Lung microvascular endothelial cell (primary cell): ENCODE results near the gene SYNE1. TPM values are rescaled to one million over a fixed set of nuclear protein-coding genes. Genes with fewer than 3 reads are reported as not detected.
"Not testable (repeated sequence)": the region's sequence is repeated elsewhere in the genome, so short reads cannot be mapped to it uniquely, and the experiment has no call there.

Experiments
- DNase-seq, 2 donors: peaks; one replicate each; pipeline versions ENCODE4 v3.0.0 to v3.0.0-alpha.2; 2010; ENCODE audit warnings: low read depth in 2 of 2
- total RNA-seq: library from RNA; depleted of rRNA; stranded (reverse); fragments of >200 nt; gene quantifications from 2 replicates; pipeline ENCODE4 v1.2.1, GENCODE V29; 2014

SYNE1 gene
- total RNA-seq, 1 donor from 2014 or later = 44.8 TPM

- DNase-seq = no peak
Measured at GRCh38 chr6:152155792-152156191, 481.4 kb downstream of the SYNE1 start.

GRCh38 chr6:152154559-152155356 is 482.4 kb downstream of the SYNE1 start:
- no peak for DNase-seq

- no peak for DNase-seq
Measured at GRCh38 chr6:152151920-152152319, 485.2 kb downstream of the SYNE1 start.

- no peak for DNase-seq
Measured at GRCh38 chr6:152150196-152150595, 487.0 kb downstream of the SYNE1 start.

GRCh38 chr6:152148412-152148811 is 488.8 kb downstream of the SYNE1 start:
- no peak for DNase-seq

GRCh38 chr6:152147269-152147668 is 489.9 kb downstream of the SYNE1 start:
- DNase-seq = no peak

DNA sequence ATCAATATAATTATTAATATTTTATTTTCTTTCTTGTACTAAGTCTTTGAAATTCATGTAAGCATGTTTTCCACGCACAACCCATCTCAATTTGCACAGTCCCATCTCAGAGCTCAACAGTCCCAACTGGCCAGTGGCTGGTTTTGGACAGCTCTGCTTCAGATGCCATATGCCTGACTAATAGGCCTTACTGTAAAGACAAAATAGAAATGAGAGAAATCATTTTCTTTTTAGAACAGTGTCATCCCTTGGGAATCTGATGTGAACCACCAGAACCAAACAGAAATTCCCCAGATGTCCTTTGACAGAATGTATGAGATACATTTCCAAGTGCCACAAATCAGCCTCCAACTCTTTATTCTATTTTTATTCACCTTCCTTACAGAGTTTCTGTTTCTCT is 490.8 kb downstream of the SYNE1 start:
- DNase-seq = no peak

DNA sequence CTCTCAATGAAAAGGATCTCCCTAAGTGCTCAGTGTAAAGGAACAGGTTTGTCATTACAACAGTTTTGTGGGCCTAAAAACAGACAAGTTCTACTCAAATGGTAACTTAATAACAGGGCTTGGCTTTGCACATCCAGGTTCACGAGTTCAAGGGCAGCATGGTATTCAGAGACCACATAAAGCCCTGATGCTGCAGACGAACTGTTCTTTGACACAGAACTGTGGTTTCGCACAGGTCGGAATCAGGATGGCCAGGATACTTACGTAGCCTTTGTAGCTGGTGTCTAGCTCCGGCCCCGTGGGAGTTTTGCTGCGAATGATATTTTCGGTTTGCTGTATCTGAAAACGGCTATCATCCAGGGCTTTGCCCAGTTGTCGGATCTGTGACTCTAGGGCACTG is 493.8 kb downstream of the SYNE1 start:
- no peak for DNase-seq

DNA sequence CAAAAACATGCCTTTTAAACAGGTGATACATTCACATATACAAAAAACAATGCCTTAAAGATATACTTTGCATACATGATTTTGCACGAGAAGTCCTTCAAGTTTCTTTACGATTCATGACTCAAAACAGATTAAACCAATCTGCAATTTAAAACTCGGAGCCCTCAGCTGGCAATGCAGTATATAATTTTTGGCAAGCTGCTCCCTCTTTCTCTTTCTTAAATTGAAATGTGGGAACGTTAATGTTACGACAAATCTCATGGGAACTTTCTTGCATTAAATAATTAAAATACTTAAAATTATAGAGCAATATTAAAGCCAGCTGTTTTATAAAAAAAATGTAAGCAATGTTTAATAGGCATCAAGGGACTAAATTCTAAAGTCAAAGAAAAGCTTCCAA is 495.1 kb downstream of the SYNE1 start:
- no peak for DNase-seq

- DNase-seq = not testable (repeated sequence)
Measured at GRCh38 chr6:152138344-152138743, 498.8 kb downstream of the SYNE1 start.

GRCh38 chr6:152136449-152136825 is 500.7 kb downstream of the SYNE1 start:
- DNase-seq = peak in 1 of 2 donors; percentile 68

DNA sequence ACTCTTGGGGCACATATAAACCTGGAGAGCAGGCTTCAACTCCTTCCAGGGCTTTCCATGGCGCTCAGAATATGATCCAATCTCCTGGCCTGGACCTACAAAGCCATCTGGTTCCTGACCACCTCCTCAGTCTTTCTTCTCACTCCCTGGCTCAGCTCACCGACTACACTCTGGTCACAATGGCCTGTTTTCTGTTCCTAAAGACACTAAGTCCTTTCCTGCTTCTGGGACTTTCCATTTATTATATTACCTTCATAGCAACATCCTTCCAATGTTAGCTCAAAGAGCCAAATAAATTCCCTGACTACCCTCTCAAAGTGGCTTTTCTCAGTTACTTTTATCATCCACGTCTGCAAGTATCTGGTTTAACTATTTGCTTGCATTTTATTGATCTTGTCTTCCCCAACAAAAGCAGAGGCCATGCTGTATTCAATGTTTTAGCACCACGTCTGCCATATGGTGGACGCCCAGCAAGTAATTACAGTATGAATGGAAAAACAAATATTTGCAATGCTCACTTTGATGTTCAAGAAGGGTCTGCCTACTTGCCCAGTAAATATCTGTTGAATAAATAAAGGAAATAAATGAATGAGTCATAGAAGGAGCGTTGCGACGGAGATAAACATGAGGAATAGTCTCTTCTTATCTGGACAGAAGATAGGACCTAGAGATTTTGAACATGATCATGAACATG is 501.3 kb downstream of the SYNE1 start:
- DNase-seq = no peak

DNA sequence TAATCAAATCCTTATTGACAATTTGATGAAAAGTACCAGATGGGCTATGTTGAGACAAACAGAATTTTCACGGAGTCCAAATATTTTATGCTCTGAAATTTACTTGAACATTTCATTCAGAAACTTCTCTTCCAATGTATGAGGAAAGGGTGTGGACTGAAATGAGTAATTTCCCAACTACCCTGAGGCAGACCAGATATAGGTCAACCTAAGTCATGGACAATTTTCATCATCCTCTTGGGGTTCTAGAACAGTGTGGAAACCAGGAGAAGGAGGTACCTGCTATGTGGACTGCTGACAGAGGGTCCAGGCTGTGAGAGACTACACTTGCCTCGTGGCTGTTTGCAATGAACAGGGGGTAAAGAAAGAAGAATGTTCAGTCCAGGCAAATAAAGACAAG is 506.7 kb downstream of the SYNE1 start:
- DNase-seq = peak in 1 of 2 donors; percentile 42

DNA sequence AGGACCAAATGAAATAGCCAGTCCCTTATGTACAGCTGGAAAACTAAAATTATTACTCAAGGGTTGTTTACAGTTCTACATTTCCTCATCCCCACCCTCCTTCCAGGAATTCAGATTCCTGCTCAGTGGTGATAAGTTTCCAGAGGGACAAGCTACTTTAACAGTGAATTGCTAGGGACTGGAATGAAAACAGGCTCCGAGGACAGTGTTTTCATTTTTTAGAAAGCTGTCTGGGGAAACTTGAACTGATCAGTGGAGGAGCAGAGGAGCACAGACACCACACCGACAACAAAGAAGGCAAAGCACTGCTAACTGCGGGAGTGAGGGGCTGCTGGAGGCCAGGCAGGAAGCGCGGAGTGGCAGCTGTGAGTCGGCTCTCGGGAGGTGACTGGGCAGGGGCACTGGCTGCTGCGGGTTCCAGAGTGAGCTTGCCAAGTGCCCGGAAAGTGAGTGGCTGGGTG is 507.4 kb downstream of the SYNE1 start:
- DNase-seq = peak; percentile 33 to 69

GRCh38 chr6:152127432-152128165 is 509.6 kb downstream of the SYNE1 start:
- DNase-seq = no peak

GRCh38 chr6:152124429-152125074 is 512.6 kb downstream of the SYNE1 start:
- peak; percentile 78 for DNase-seq

- DNase-seq = no peak
Measured at GRCh38 chr6:152123076-152123475, 514.1 kb downstream of the SYNE1 start.

- no peak for DNase-seq
Measured at GRCh38 chr6:152122434-152122833, 514.7 kb downstream of the SYNE1 start.

GRCh38 chr6:152121910-152122309 is 515.3 kb downstream of the SYNE1 start:
- no peak for DNase-seq

- DNase-seq = no peak
Measured at GRCh38 chr6:152119831-152120230, 517.3 kb downstream of the SYNE1 start.

DNA sequence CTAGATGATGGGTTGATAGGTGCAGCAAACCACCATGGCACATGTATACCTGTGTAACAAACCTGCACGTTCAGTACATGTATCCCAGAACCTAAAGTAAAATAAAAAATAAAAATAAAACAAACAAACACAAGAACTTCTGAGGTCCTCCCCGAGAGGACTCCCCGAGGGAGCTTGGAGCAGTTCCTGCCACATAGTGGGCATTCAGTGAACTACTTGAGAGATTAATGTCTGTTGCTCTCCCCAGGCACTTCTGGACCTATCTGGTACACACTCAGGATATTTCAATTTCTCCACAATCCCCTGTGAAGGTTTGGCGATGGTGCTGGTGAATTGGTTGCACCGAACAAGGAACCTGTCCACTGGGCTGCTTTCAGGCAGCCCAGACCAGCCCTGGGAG is 518.5 kb downstream of the SYNE1 start:
- no peak for DNase-seq

GRCh38 chr6:152118224-152118623 is 518.9 kb downstream of the SYNE1 start:
- no peak for DNase-seq
